ENCODE data around the gene C1QL1. TPM values are rescaled to one million over a fixed set of nuclear protein-coding genes. Genes with fewer than 3 reads are reported as not detected.

Gene C1QL1
- total RNA-seq (12.8 and 15.1 TPM in 2 replicates), polyA plus RNA-seq (54.9 and 68.3 TPM in 2 replicates)

DNA sequence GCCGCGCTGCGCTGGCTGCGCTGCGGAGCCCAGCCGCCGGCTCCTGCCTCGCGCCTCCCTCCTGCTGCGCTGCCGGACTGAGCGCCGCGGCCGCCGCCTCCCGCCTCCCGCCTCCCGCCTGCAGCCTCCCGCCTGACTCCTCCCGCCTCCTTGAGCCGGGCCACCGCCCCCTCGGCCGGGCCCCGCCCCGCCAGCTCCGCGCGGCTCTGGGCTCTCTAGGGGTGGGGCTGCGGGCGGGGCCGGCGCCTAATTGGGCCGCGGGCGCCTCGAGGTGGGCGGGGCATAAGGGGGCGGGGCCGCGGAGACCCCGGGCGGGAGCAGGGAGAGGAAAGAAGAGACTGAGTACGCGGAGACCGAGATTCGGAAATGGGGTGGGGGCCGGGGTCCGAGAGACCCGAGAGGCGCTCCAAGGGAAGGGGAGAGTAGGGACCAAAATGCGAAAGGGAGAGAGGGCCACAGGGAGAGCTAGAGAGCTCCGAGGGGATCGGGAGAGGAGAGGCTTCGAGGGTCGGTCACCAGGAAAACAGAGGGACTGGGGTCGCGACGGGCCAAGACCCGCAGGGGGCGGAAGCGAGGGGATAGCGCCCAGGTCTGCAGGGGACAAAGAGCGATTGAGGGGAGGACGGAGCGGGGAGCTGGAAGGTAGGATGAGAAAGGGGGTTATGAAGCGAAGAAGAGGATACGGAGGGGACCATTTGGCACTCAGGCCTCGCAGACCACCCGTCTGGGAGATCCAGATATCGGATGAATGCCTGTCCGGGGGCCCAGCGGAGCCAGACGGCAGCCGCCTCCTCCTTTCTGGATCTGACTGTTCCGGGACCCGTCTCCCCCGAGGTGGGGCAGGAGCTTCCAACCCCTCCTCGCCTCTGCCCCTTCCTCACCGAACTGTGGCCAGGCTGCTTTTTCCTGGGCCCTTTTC, at the start of gene C1QL1:
TSS of gene C1QL1 (minus strand) at position 79 of the 919 bp plus-strand sequence. CDS start 255 bp downstream, outside the sequence.
- DNase-seq (ENCODE audit: low spot score), result peak; percentile 95
- peak within 1 kb of the TSS; percentile 95 for H3K4me2 ChIP-seq
- peak within 1 kb of the TSS; percentile 74 for H2AFZ ChIP-seq
- TF ChIP-seq, protein P1, sequence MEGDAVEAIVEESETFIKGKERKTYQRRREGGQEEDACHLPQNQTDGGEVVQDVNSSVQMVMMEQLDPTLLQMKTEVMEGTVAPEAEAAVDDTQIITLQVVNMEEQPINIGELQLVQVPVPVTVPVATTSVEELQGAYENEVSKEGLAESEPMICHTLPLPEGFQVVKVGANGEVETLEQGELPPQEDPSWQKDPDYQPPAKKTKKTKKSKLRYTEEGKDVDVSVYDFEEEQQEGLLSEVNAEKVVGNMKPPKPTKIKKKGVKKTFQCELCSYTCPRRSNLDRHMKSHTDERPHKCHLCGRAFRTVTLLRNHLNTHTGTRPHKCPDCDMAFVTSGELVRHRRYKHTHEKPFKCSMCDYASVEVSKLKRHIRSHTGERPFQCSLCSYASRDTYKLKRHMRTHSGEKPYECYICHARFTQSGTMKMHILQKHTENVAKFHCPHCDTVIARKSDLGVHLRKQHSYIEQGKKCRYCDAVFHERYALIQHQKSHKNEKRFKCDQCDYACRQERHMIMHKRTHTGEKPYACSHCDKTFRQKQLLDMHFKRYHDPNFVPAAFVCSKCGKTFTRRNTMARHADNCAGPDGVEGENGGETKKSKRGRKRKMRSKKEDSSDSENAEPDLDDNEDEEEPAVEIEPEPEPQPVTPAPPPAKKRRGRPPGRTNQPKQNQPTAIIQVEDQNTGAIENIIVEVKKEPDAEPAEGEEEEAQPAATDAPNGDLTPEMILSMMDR (IDR thresholded peaks at IDR 0.05; ENCODE audit: poor library complexity), result peak; percentile 28
- TF ChIP-seq EZH2 (IDR thresholded peaks at IDR 0.05; ENCODE audit: borderline replicate concordance) (no peak), EZH2phosphoT487 (IDR thresholded peaks at IDR 0.05; ENCODE audit: low read depth, severe bottlenecking, unreplicated experiment) (no peak)
- H3K27ac ChIP-seq, result peak within 1 kb of the TSS; percentile 31
- peaks cover 8% of the 10 kb centered on the region for H3K4me1 ChIP-seq (ENCODE audit: insufficient read depth)
- H4K20me1 ChIP-seq (ENCODE audit: insufficient read depth, poor library complexity, severe bottlenecking), result no peaks in the 10 kb centered on the region
- peaks cover 73% of the 10 kb centered on the region for H3K27me3 ChIP-seq
- H3K4me3 ChIP-seq, result peak within 1 kb of the TSS; percentile 80
- H3K9me2 ChIP-seq (replicated peaks; ENCODE audit: insufficient read depth), result no peaks in the 10 kb centered on the region
- H3K79me2 ChIP-seq, result no peaks in the 10 kb centered on the region
- H3K36me3 ChIP-seq (replicated peaks; ENCODE audit: insufficient read depth, low read depth), result no peaks in the 10 kb centered on the region
- no peaks in the 10 kb centered on the region for H3K9me3 ChIP-seq (ENCODE audit: low read depth)
- WGBS (ENCODE audit: low lambda C conversion rate, missing lambda C conversion rate), result 8% methylated on average over 27 of the region's 81 CpGs

GRCh38 chr17:45016823-45017222, 48.7 kb upstream of the C1QL1 start:
- H3K27ac ChIP-seq, result no peak overlapping the region
- no peaks in the 10 kb centered on the region for H3K79me2 ChIP-seq
- H3K36me3 ChIP-seq (replicated peaks; ENCODE audit: insufficient read depth, low read depth), result no peaks in the 10 kb centered on the region
- H3K9me2 ChIP-seq (replicated peaks; ENCODE audit: insufficient read depth), result no peaks in the 10 kb centered on the region
- DNase-seq (ENCODE audit: low spot score), result no peak
- 74% methylated on average over 5 of the region's 5 CpGs for WGBS (ENCODE audit: low lambda C conversion rate, missing lambda C conversion rate)
- no peak overlapping the region for H3K4me3 ChIP-seq
- H3K4me1 ChIP-seq (ENCODE audit: insufficient read depth), result peaks cover 32% of the 10 kb centered on the region
- no peaks in the 10 kb centered on the region for H4K20me1 ChIP-seq (ENCODE audit: insufficient read depth, poor library complexity, severe bottlenecking)
- no peak for TF ChIP-seq EZH2phosphoT487 (IDR thresholded peaks at IDR 0.05; ENCODE audit: low read depth, severe bottlenecking, unreplicated experiment)
- no peak for TF ChIP-seq EZH2 (IDR thresholded peaks at IDR 0.05; ENCODE audit: borderline replicate concordance)
- TF ChIP-seq, protein P1 (IDR thresholded peaks at IDR 0.05; ENCODE audit: poor library complexity), result no peak
- no peak overlapping the region for H3K4me2 ChIP-seq
- H3K27me3 ChIP-seq, result peaks cover 4% of the 10 kb centered on the region
- H3K9me3 ChIP-seq (ENCODE audit: low read depth), result no peaks in the 10 kb centered on the region
- H2AFZ ChIP-seq, result no peak overlapping the region

DNA sequence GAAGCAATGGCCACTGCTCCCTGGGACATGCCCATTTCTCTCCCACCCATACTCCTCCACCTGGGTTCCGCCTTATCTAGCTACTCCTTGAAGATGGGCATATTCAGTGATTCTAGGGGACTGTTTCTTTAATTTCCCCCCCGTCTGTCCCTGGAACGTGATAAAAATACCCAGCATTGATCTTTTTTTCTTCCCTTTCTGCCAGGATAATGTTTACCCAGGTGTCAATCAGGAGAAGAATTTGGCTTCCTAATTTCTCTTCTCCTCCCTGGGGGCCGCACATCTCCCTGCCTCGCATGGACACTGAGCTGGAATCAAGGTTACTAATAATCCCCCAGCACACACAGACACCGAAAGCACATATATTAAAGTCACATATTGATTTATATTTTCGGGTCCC, 48.1 kb upstream of the C1QL1 start:
- Histone ChIP-seq H3K36me3 (replicated peaks; ENCODE audit: insufficient read depth, low read depth) (no peaks in the 10 kb centered on the region), H3K79me2 (no peaks in the 10 kb centered on the region), H3K9me2 (replicated peaks; ENCODE audit: insufficient read depth) (no peaks in the 10 kb centered on the region), H3K4me3 (no peak overlapping the region), H3K27me3 (peaks cover 4% of the 10 kb centered on the region), H3K4me1 (ENCODE audit: insufficient read depth) (peaks cover 26% of the 10 kb centered on the region), H3K4me2 (no peak overlapping the region), H3K9me3 (ENCODE audit: low read depth) (no peaks in the 10 kb centered on the region), H4K20me1 (ENCODE audit: insufficient read depth, poor library complexity, severe bottlenecking) (no peaks in the 10 kb centered on the region), H3K27ac (no peak overlapping the region), H2AFZ (no peak overlapping the region)
- no peak for DNase-seq (ENCODE audit: low spot score)
- 72% methylated on average over 7 of the region's 7 CpGs for WGBS (ENCODE audit: low lambda C conversion rate, missing lambda C conversion rate)
- no peak for TF ChIP-seq EZH2phosphoT487 (IDR thresholded peaks at IDR 0.05; ENCODE audit: low read depth, severe bottlenecking, unreplicated experiment)
- TF ChIP-seq, protein P1 (IDR thresholded peaks at IDR 0.05; ENCODE audit: poor library complexity), result no peak
- no peak for TF ChIP-seq EZH2 (IDR thresholded peaks at IDR 0.05; ENCODE audit: borderline replicate concordance)
